Bronchial epithelial cell (primary cell): ENCODE data around the gene MAF. TPM values are rescaled to one million over a fixed set of nuclear protein-coding genes. Genes with fewer than 3 reads are reported as not detected.
A peak's percentile ranks its signal among the peaks of the same experiment; 100 is the strongest.

ENCODE experiments used
- DNase-seq: peaks from one replicate; pipeline ENCODE4 v3.0.0-alpha.2; 2010; ENCODE audit warnings: low read depth
- FAIRE-seq: peaks from 2 replicates; lab custom pipeline; 2011; peaks lifted over from hg19 to GRCh38; lab: Jason Lieb, UNC
- H3K27me3 ChIP-seq: 2 replicates; pipeline ENCODE4 v1.5.1; 2011; ENCODE audit warnings: low read length; ENCODE audit not compliant: control insufficient read depth, insufficient read depth
- H3K36me3 ChIP-seq: 2 replicates; pipeline ENCODE4 v1.5.1; 2011; ENCODE audit warnings: low read length; ENCODE audit not compliant: control insufficient read depth, insufficient read depth
- H3K4me3 ChIP-seq: 2 replicates; pipeline ENCODE4 v1.5.1; 2011; ENCODE audit warnings: mild to moderate bottlenecking, low read depth, low read length, control low read depth
- total RNA-seq: library from RNA; depleted of rRNA; stranded (reverse); fragments of >200 nt; gene quantifications from 2 replicates; pipeline ENCODE4 v1.2.1, GENCODE V29; 2014
- TF ChIP-seq, protein P1 (sequence below): IDR thresholded peaks from 2 replicates; pipeline ENCODE4 v1.5.1; 2011; ENCODE audit warnings: mild to moderate bottlenecking, moderate library complexity, low read length, control low read depth, inconsistent platforms; ENCODE audit not compliant: insufficient read depth, severe bottlenecking

MAF gene
- total RNA-seq, 1 donor from 2014 or later, result 6.3 TPM

DNA sequence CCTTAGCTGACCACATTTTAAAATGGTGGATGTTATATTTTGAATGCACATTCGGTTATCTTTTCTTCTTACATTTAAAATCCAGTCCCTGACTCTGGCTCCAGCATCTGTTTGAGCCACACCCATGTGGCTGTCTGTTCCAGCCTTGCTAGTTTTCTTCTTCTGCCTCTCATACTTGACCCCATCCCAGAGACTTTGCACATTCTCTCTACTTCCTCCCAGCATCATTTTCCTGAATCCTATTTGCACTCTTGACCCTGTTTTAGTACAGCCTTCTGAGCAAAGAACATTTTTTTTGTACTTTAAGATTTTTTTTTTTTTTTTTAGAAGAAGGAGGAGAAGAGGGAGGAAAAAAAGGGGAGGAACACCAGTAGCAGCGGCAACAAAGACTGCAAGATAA is 23.3 kb upstream of the MAF start:
- Histone ChIP-seq H3K27me3 (peaks cover 4% of the 10 kb centered on the region), H3K36me3 (no peaks in the 10 kb centered on the region), H3K4me3 (no peak overlapping the region)
- FAIRE-seq (no peak), DNase-seq (no peak)
- TF ChIP-seq, protein P1, sequence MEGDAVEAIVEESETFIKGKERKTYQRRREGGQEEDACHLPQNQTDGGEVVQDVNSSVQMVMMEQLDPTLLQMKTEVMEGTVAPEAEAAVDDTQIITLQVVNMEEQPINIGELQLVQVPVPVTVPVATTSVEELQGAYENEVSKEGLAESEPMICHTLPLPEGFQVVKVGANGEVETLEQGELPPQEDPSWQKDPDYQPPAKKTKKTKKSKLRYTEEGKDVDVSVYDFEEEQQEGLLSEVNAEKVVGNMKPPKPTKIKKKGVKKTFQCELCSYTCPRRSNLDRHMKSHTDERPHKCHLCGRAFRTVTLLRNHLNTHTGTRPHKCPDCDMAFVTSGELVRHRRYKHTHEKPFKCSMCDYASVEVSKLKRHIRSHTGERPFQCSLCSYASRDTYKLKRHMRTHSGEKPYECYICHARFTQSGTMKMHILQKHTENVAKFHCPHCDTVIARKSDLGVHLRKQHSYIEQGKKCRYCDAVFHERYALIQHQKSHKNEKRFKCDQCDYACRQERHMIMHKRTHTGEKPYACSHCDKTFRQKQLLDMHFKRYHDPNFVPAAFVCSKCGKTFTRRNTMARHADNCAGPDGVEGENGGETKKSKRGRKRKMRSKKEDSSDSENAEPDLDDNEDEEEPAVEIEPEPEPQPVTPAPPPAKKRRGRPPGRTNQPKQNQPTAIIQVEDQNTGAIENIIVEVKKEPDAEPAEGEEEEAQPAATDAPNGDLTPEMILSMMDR, result no peak

GRCh38 chr16:79623062-79623461 is 22.5 kb upstream of the MAF start:
- no peak for DNase-seq
- FAIRE-seq, result no peak

DNA sequence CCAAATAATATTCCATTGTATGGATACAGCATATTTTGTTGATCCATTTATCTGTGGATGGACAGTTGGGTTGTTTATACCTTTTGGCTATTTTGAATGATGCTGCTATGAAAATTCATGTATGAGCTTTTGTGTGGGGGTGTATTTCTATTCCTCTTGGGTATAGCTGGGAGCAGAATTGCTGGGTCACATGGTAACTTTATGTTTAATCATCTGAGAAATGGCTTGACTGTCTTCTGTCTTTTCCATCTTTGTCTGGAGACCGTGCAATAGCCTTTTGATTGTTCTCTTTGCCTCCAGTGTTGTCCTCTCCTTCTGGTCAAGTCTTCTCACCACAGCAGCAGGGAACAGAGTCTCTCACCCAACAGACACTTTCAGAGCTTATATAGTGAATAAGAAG is 20.5 kb upstream of the MAF start:
- Histone ChIP-seq H3K27me3 (peaks cover 4% of the 10 kb centered on the region), H3K36me3 (no peaks in the 10 kb centered on the region), H3K4me3 (no peak overlapping the region)
- TF ChIP-seq, protein P1, result no peak
- FAIRE-seq (no peak), DNase-seq (no peak)

More at GRCh38 chr16:79623062-79623461, 22.5 kb upstream of the MAF start:
- no peaks in the 10 kb centered on the region for H3K36me3 ChIP-seq
- TF ChIP-seq, protein P1, result no peak
- H3K4me3 ChIP-seq, result no peak overlapping the region
- H3K27me3 ChIP-seq, result peaks cover 4% of the 10 kb centered on the region

- FAIRE-seq (no peak), DNase-seq (no peak)
- TF ChIP-seq, protein P1, result no peak
- Histone ChIP-seq H3K4me3 (no peak overlapping the region), H3K27me3 (no peaks in the 10 kb centered on the region), H3K36me3 (no peaks in the 10 kb centered on the region)
Measured at GRCh38 chr16:79618692-79619050, 18.1 kb upstream of the MAF start.

DNA sequence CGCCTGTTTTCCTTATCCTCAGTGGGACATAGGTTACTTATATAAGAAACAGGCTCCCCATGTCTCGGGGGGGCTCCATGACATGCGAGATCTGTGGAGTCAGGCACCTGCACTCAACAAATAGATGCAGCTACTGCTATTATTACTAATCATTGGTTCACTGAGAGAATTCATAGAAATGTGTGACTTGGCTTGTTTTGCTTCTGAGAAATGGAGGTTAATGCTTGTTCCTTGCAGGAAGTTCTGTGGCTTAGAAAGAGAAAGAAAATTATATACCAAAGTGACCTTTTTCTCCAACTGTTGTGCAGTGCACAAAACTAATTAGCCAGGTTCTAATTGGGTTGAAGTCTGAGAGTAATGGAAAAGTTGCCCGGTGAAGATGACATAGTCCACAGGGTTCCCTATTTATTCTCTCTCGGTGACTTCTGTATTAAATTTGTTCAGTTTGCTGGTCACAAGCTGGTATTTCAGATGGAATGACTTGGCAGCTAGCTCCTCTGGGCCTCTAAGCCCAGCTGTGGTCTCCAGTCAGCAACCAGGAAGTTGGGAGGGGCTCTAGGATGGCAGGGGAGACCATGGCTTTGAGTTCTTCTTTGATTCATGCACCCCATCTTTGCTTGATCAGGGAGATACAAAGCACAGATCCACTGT is 17.6 kb upstream of the MAF start:
- H3K4me3 ChIP-seq, result no peak overlapping the region
- TF ChIP-seq, protein P1, result no peak
- no peak for FAIRE-seq
- no peak for DNase-seq
- no peaks in the 10 kb centered on the region for H3K36me3 ChIP-seq
- no peaks in the 10 kb centered on the region for H3K27me3 ChIP-seq

DNA sequence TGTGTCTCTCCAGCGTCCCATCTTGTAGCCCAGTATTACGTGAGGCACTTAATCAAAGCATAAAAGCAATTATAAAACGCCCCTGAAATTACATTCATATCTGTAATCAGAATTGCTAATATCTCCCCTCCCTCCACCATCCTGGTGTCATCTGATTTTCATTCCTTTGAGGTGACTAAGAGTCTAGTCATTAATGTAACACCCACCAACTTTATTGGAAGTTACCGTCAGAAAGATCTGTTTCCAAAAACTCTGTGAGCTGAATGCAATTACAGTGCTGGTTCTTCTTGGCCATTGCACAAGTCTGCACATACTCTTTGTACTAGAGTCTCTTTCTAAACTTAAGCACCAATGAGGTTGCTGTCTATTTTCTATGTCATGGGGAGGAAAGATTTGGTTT is 12.5 kb upstream of the MAF start:
- peak; percentile 63 for DNase-seq
- FAIRE-seq, result no peak
- no peak overlapping the region for H3K4me3 ChIP-seq
- H3K36me3 ChIP-seq, result no peaks in the 10 kb centered on the region
- TF ChIP-seq, protein P1, result no peak
- no peaks in the 10 kb centered on the region for H3K27me3 ChIP-seq
